Activated T-helper 17 cell treated with anti-CD3 and anti-CD28 coated beads, Interleukin-2, amount 50 U/mL, for 72 hours (primary cell): Measurements from ENCODE around the gene CSTPP1. TPM values are rescaled to one million over a fixed set of nuclear protein-coding genes. Genes with fewer than 3 reads are reported as not detected.
"Not testable (repeated sequence)": the region's sequence is repeated elsewhere in the genome, so short reads cannot be mapped to it uniquely, and the experiment has no call there.

Source experiments
- ATAC-seq: fragments of 150-1000 bp; cut with Tn5 transposase; replicated peaks from 2 replicates; pipeline ENCODE4 v1.10.0; 2021; ENCODE audit warnings: mild to moderate bottlenecking, moderate library complexity
- H3K27ac Mint-ChIP-seq: one replicate; pipeline ENCODE4 v1.8.0; 2022; ENCODE audit warnings: mixed read lengths
- H3K27me3 Mint-ChIP-seq: one replicate; pipeline ENCODE4 v1.8.0; 2022; ENCODE audit warnings: mixed read lengths
- H3K36me3 Mint-ChIP-seq: one replicate; pipeline ENCODE4 v1.8.0; 2022; ENCODE audit warnings: low read depth, mild to moderate bottlenecking, mixed read lengths
- H3K4me1 Mint-ChIP-seq: one replicate; pipeline ENCODE4 v1.8.0; 2022; ENCODE audit warnings: mixed read lengths
- H3K4me3 Mint-ChIP-seq: one replicate; pipeline ENCODE4 v1.8.0; 2022; ENCODE audit warnings: mild to moderate bottlenecking, mixed read lengths
- H3K9me3 Mint-ChIP-seq: one replicate; pipeline ENCODE4 v1.8.0; 2022; ENCODE audit warnings: mixed read lengths
- total RNA-seq, 2 donors: library from RNA; stranded (reverse); gene quantifications; one replicate each; pipeline ENCODE4 v1.2.3, GENCODE V29; 2022

Gene CSTPP1
- total RNA-seq, 2 donors from 2014 or later, result 15.2 to 19.4 TPM

GRCh38 chr11:47080775-47081174 lies 144.2 kb downstream of the CSTPP1 start:
- not testable (repeated sequence) for H3K4me1 Mint-ChIP-seq, H3K9me3 Mint-ChIP-seq, H3K36me3 Mint-ChIP-seq, H3K27me3 Mint-ChIP-seq, H3K27ac Mint-ChIP-seq, ATAC-seq, H3K4me3 Mint-ChIP-seq

GRCh38 chr11:47083913-47084312 lies 147.4 kb downstream of the CSTPP1 start:
- H3K36me3 Mint-ChIP-seq, result no peaks in the 10 kb centered on the region
- peak; percentile 29 for ATAC-seq

DNA sequence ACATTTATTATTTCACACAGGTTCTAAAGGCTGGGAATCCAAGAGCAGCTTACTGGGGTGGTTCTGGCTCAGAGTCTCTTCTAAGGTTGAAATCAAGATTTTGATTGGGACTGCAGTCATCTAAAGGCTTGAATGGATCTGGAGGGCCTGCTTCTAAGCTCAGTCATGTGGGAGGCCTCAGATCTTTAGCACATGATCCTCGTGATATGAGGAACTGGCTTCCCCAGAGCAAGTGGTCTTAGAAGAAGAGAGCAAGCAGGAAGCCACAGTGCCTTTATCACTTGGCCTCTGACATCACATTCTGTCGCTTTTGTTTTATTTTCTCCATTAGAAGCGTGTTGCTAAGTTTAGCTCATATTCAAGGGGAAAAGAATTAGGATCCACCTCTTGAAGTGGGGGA lies 151.2 kb downstream of the CSTPP1 start:
- H3K9me3 Mint-ChIP-seq, result no peaks in the 10 kb centered on the region
- ATAC-seq, result no peak
- H3K4me3 Mint-ChIP-seq, result no peak overlapping the region
- H3K27ac Mint-ChIP-seq, result no peak overlapping the region
- H3K4me1 Mint-ChIP-seq, result peaks cover 6% of the 10 kb centered on the region
- no peaks in the 10 kb centered on the region for H3K27me3 Mint-ChIP-seq
- no peaks in the 10 kb centered on the region for H3K36me3 Mint-ChIP-seq

More at GRCh38 chr11:47083913-47084312, 147.4 kb downstream of the CSTPP1 start:
- H3K4me1 Mint-ChIP-seq, result peaks cover 6% of the 10 kb centered on the region
- no peak overlapping the region for H3K27ac Mint-ChIP-seq
- no peaks in the 10 kb centered on the region for H3K9me3 Mint-ChIP-seq
- no peaks in the 10 kb centered on the region for H3K27me3 Mint-ChIP-seq
- no peak overlapping the region for H3K4me3 Mint-ChIP-seq

GRCh38 chr11:47093541-47093940 lies 157.0 kb downstream of the CSTPP1 start:
- ATAC-seq, result no peak
- no peak overlapping the region for H3K27ac Mint-ChIP-seq
- no peaks in the 10 kb centered on the region for H3K4me1 Mint-ChIP-seq
- no peaks in the 10 kb centered on the region for H3K27me3 Mint-ChIP-seq
- H3K9me3 Mint-ChIP-seq, result no peaks in the 10 kb centered on the region
- H3K4me3 Mint-ChIP-seq, result no peak overlapping the region
- H3K36me3 Mint-ChIP-seq, result no peaks in the 10 kb centered on the region

GRCh38 chr11:47096871-47097270 lies 160.3 kb downstream of the CSTPP1 start:
- not testable (repeated sequence) for ATAC-seq, H3K4me1 Mint-ChIP-seq, H3K27ac Mint-ChIP-seq, H3K27me3 Mint-ChIP-seq, H3K9me3 Mint-ChIP-seq, H3K4me3 Mint-ChIP-seq, H3K36me3 Mint-ChIP-seq

GRCh38 chr11:47098223-47098622 lies 161.7 kb downstream of the CSTPP1 start:
- H3K4me3 Mint-ChIP-seq, H3K36me3 Mint-ChIP-seq, H3K27me3 Mint-ChIP-seq, H3K9me3 Mint-ChIP-seq, H3K27ac Mint-ChIP-seq, ATAC-seq, H3K4me1 Mint-ChIP-seq: not testable (repeated sequence)

GRCh38 chr11:47099214-47099917 lies 162.8 kb downstream of the CSTPP1 start:
- Mint-ChIP-seq H3K4me3 (no peak overlapping the region), H3K4me1 (no peaks in the 10 kb centered on the region), H3K27me3 (no peaks in the 10 kb centered on the region), H3K9me3 (no peaks in the 10 kb centered on the region), H3K36me3 (no peaks in the 10 kb centered on the region), H3K27ac (no peak overlapping the region)
- no peak for ATAC-seq

GRCh38 chr11:47099918-47100315 lies 163.4 kb downstream of the CSTPP1 start:
- Mint-ChIP-seq H3K4me3 (no peak overlapping the region), H3K4me1 (no peaks in the 10 kb centered on the region), H3K27me3 (no peaks in the 10 kb centered on the region), H3K36me3 (no peaks in the 10 kb centered on the region), H3K27ac (no peak overlapping the region), H3K9me3 (no peaks in the 10 kb centered on the region)
- no peak for ATAC-seq

DNA sequence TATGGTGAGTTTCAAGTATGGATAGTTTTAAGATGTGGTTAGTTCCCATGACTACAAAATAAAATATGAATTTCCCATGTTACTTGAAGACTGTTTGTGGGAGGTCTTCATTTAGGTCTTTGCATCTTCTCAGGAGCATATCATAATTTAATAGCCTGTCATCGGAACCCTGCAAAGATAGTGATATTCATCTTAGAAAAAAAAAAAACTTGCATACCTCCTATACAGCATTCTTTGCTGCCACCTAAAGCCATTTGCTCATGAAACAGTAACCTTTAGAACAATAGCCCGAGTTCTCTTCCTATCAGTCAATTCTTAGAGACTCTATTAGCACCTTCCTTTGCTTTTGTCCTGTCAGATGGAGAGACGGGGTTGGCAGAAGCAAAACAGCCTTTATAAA lies 164.8 kb downstream of the CSTPP1 start:
- H3K27me3 Mint-ChIP-seq, result no peaks in the 10 kb centered on the region
- no peak for ATAC-seq
- no peak overlapping the region for H3K4me3 Mint-ChIP-seq
- no peak overlapping the region for H3K27ac Mint-ChIP-seq
- no peaks in the 10 kb centered on the region for H3K9me3 Mint-ChIP-seq
- no peaks in the 10 kb centered on the region for H3K36me3 Mint-ChIP-seq
- H3K4me1 Mint-ChIP-seq, result no peaks in the 10 kb centered on the region

DNA sequence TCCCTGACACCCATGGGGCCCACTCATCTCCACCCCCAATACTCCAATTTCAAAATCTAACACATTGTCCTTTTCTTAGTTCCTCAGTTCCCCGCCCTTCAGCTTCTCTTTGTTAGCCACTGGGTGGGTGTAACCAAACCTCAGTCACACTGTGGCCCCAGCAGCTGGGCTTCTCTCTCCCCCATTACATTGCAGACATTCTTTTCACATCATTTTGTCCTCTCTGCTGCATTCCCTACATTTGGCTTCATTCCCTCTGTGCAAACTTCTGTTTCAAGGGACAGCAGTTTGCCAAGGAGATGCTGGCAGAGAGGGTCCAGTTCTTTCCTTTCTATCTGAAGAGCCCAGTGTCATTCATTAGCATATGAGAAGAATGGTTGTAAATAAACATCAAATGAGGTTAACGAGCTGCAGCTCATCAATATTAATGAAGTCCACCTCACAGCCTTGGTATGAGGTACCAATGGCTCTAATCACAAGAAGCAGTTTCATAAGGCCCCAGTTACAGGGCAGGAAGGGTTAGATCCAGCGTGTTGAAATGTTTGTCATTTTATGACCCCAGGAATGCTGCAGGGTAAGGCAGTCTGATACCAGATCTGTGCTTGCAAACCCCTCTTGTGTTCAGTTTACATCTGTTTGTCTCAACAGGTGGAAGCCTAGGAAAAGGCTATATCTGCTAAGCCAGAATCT lies 167.8 kb downstream of the CSTPP1 start:
- H3K4me3 Mint-ChIP-seq, result no peak overlapping the region
- H3K36me3 Mint-ChIP-seq, result no peaks in the 10 kb centered on the region
- no peaks in the 10 kb centered on the region for H3K4me1 Mint-ChIP-seq
- no peaks in the 10 kb centered on the region for H3K27me3 Mint-ChIP-seq
- no peak overlapping the region for H3K27ac Mint-ChIP-seq
- no peaks in the 10 kb centered on the region for H3K9me3 Mint-ChIP-seq
- no peak for ATAC-seq

- H3K27me3 Mint-ChIP-seq, result no peaks in the 10 kb centered on the region
- no peaks in the 10 kb centered on the region for H3K36me3 Mint-ChIP-seq
- H3K9me3 Mint-ChIP-seq, result no peaks in the 10 kb centered on the region
- H3K4me1 Mint-ChIP-seq, result no peaks in the 10 kb centered on the region
- no peak overlapping the region for H3K27ac Mint-ChIP-seq
- no peak for ATAC-seq
- H3K4me3 Mint-ChIP-seq, result no peak overlapping the region
Observed at GRCh38 chr11:47105541-47105940, 169.0 kb downstream of the CSTPP1 start.

DNA sequence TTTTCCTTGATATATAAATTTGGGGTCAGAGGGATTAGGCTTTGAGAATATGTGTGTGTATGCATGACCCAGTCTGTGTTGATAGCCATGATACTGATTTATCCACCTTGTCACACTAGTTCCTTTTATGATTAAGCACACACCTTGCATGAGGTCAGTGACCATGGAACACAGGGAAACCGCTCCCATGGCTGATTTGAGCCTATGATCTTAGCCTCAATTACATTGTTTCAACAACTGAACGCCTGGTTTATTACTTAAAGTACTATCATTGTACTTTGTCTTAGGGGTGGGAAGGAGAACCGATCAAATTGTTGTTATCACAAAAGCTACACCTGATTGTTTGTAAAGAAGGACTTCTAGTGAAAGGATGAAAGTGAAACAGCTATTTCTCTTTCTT lies 169.4 kb downstream of the CSTPP1 start:
- no peak overlapping the region for H3K4me3 Mint-ChIP-seq
- no peaks in the 10 kb centered on the region for H3K9me3 Mint-ChIP-seq
- no peaks in the 10 kb centered on the region for H3K4me1 Mint-ChIP-seq
- ATAC-seq, result no peak
- H3K36me3 Mint-ChIP-seq, result no peaks in the 10 kb centered on the region
- no peak overlapping the region for H3K27ac Mint-ChIP-seq
- H3K27me3 Mint-ChIP-seq, result no peaks in the 10 kb centered on the region

DNA sequence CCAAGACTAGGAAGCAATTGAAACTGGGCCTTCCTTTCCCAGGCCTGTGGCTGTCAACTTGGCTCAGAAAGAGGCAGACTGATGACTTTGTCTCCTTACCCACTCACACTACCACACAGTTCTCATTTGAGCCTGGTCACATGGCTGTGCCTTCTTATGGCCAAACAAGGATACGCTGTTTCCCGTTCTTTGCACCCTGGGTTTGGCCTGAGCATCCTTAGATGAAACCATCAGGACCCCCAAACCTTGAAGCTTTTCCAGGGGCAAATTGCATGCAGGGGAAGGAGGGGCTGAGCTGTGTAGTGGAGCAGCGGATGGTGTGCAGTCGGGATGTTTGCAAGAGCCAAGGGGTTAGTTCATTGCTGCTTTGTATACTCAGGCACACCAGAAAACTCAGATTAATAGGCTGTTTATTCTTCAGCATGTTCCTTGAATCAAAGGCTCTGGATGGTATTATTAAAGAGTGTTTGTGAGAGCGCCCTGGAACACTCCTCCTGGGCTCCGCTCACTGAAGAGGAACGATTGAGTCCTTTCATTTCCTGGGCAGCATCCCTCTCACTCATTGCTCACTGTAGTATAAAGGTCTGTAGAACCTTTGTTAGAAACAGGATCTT lies 170.3 kb downstream of the CSTPP1 start:
- H3K4me3 Mint-ChIP-seq, result no peak overlapping the region
- no peaks in the 10 kb centered on the region for H3K27me3 Mint-ChIP-seq
- no peak overlapping the region for H3K27ac Mint-ChIP-seq
- ATAC-seq, result no peak
- no peaks in the 10 kb centered on the region for H3K9me3 Mint-ChIP-seq
- H3K36me3 Mint-ChIP-seq, result no peaks in the 10 kb centered on the region
- H3K4me1 Mint-ChIP-seq, result no peaks in the 10 kb centered on the region

DNA sequence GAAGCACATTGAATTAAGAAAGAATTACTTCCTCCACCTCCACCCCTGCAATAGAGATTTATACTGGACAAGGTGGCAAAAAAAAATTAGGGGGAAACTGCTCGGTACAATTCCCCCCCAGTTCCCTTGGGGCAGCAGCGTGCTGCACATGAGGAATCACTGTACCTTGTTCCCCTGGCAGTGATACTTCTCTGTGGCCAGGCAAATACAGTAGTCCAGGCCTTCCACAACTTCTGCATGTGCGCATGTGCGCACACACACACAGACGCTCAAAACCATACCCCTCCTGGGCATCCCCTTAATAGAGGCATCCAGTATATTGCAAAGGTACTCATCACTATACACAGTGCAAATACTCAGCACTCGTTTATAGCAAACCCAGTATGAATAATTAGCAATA lies 171.2 kb downstream of the CSTPP1 start:
- Mint-ChIP-seq H3K36me3 (no peaks in the 10 kb centered on the region), H3K27me3 (no peaks in the 10 kb centered on the region), H3K4me1 (no peaks in the 10 kb centered on the region), H3K9me3 (no peaks in the 10 kb centered on the region), H3K27ac (no peak overlapping the region), H3K4me3 (no peak overlapping the region)
- ATAC-seq, result no peak

- ATAC-seq, result no peak
- no peaks in the 10 kb centered on the region for H3K9me3 Mint-ChIP-seq
- no peak overlapping the region for H3K27ac Mint-ChIP-seq
- H3K36me3 Mint-ChIP-seq, result no peaks in the 10 kb centered on the region
- H3K4me1 Mint-ChIP-seq, result no peaks in the 10 kb centered on the region
- no peaks in the 10 kb centered on the region for H3K27me3 Mint-ChIP-seq
- H3K4me3 Mint-ChIP-seq, result no peak overlapping the region
Observed at GRCh38 chr11:47108214-47108613, 171.7 kb downstream of the CSTPP1 start.
